Testis (tissue), 3 donors: ENCODE data around the gene SPAG6. TPM values are rescaled to one million over a fixed set of nuclear protein-coding genes. Genes with fewer than 3 reads are reported as not detected.

ENCODE experiments used
- DNase-seq: peaks from one replicate; pipeline ENCODE4 v3.0.0-alpha.2; 2019
- H3K27ac ChIP-seq, 2 donors: fragments of 200-600 bp; sonication (generic); one replicate each; pipeline ENCODE4 v1.5.1; 2019
- H3K27me3 ChIP-seq: fragments of 200-600 bp; sonication (generic); one replicate; pipeline ENCODE4 v1.5.1; 2019
- H3K36me3 ChIP-seq: fragments of 200-600 bp; sonication (generic); one replicate; pipeline ENCODE4 v1.5.1; 2017; ENCODE audit warnings: low read depth; ENCODE audit errors: missing control alignments
- H3K4me1 ChIP-seq: fragments of 200-600 bp; sonication (generic); one replicate; pipeline ENCODE4 v1.5.1; 2019
- H3K4me3 ChIP-seq, 2 donors: fragments of 200-600 bp; sonication (generic); one replicate each; pipeline ENCODE4 v1.5.1; 2017 to 2019
- H3K9me3 ChIP-seq: fragments of 200-600 bp; sonication (generic); one replicate; pipeline ENCODE4 v1.5.1; 2017
- CTCF ChIP-seq, 3 experiments: fragments of 450-650 bp in 2 of 3; fragments of 200-600 bp in 1 of 3; sonication (generic) in 1 of 3; IDR thresholded peaks; one replicate each; pipeline ENCODE4 v1.5.1; 2016 to 2019; ENCODE audit warnings: antibody characterized with exemption in 3 of 3, mild to moderate bottlenecking in 2 of 3, moderate library complexity in 1 of 3
- POLR2A ChIP-seq: fragments of 450-650 bp; IDR thresholded peaks from one replicate; pipeline ENCODE4 v1.6.1; 2017; ENCODE audit warnings: antibody characterized with exemption, mild to moderate bottlenecking, moderate library complexity
- WGBS, 2 donors: methylation state at CpG; one replicate each; pipeline ENCODE4 v1.1.5; 2018; 5-methylcytosine and 5-hydroxymethylcytosine counted together
- intact Hi-C: fragments of 100-400 bp; cut with DNase I; formaldehyde crosslinking; loops from one replicate; pipeline ENCODE4 v1.15.1; 2023; ENCODE audit warnings: low total_unique reads
- polyA plus RNA-seq: library from polyadenylated mRNA; stranded (reverse); fragments of 350-450 nt; fragmentation: Illumina TruSeq; extraction: RNeasy Lipid Tissue Mini Kit (QIAGEN cat#74804); gene quantifications from one replicate; pipeline ENCODE4 v1.2.3, GENCODE V29; 2014; ENCODE audit warnings: low read depth, low replicate concordance; ENCODE audit not compliant: insufficient read depth
- total RNA-seq, 2 donors: library from RNA; depleted of rRNA; stranded (reverse); fragments of >200 nt; gene quantifications; one replicate each; pipeline ENCODE4 v1.2.3, GENCODE V29; 2016

The SPAG6 gene
- total and polyA plus RNA-seq, 3 donors from 2014 or later: 77.4 to 258 (median 103) TPM

GRCh38 chr10:22340329-22341189 is 4.7 kb upstream of the SPAG6 start:
- H3K36me3 ChIP-seq: no peaks in the 10 kb centered on the region
- peak overlapping the region; percentile 84 to 94 for H3K4me3 ChIP-seq
- peak; percentile 82 for DNase-seq
- no peak for TF ChIP-seq CTCF (IDR thresholded peaks at IDR 0.05)
- no peak for TF ChIP-seq POLR2A
- H3K9me3 ChIP-seq: no peaks in the 10 kb centered on the region
- 0 to 2% methylated on average over 16 to 87 of the region's 98 CpGs for WGBS, 2 donors
- H3K27me3 ChIP-seq: no peaks in the 10 kb centered on the region
- H3K4me1 ChIP-seq: peaks cover 11% of the 10 kb centered on the region
- intact Hi-C loops: loop anchor here (10.0 kb wide), 1 partner anchor 94 kb away; no protein-coding TSS in a partner anchor
- peak overlapping the region; percentile 98 to 99 for H3K27ac ChIP-seq

- no peak for DNase-seq
- Histone ChIP-seq H3K4me3 (peak overlapping the region; percentile 84 to 94), H3K36me3 (no peaks in the 10 kb centered on the region), H3K4me1 (peaks cover 11% of the 10 kb centered on the region), H3K9me3 (no peaks in the 10 kb centered on the region), H3K27me3 (no peaks in the 10 kb centered on the region), H3K27ac (peak overlapping the region; percentile 98 to 99)
- intact Hi-C loops: loop anchor here (10.0 kb wide), 1 partner anchor 93 kb away; no protein-coding TSS in a partner anchor
- TF ChIP-seq POLR2A: no peak
- TF ChIP-seq CTCF (IDR thresholded peaks at IDR 0.05): no peak
- WGBS, 2 donors: 5 to 10% methylated on average over 28 to 40 of the region's 40 CpGs
These were observed 3.9 kb upstream of the SPAG6 start for GRCh38 chr10:22341190-22341925.

- no peaks in the 10 kb centered on the region for H3K36me3 ChIP-seq
- H3K9me3 ChIP-seq: no peaks in the 10 kb centered on the region
- H3K4me1 ChIP-seq: peaks cover 11% of the 10 kb centered on the region
- DNase-seq: no peak
- H3K4me3 ChIP-seq: peak overlapping the region in 1 of 2 donors; percentile 94
- WGBS, 2 donors: 29 to 44% methylated on average over 3 of the region's 3 CpGs
- TF ChIP-seq POLR2A (no peak), CTCF (IDR thresholded peaks at IDR 0.05) (no peak)
- peak overlapping the region in 1 of 2 donors; percentile 99 for H3K27ac ChIP-seq
- intact Hi-C loops: loop anchor here (10.0 kb wide), 1 partner anchor 93 kb away; no protein-coding TSS in a partner anchor
- no peaks in the 10 kb centered on the region for H3K27me3 ChIP-seq
These were observed 3.4 kb upstream of the SPAG6 start for GRCh38 chr10:22341926-22342196.

GRCh38 chr10:22342421-22342820 is 2.9 kb upstream of the SPAG6 start:
- Histone ChIP-seq H3K36me3 (no peaks in the 10 kb centered on the region), H3K27ac (no peak overlapping the region), H3K27me3 (no peaks in the 10 kb centered on the region), H3K4me3 (no peak overlapping the region), H3K9me3 (no peaks in the 10 kb centered on the region), H3K4me1 (peaks cover 11% of the 10 kb centered on the region)
- 52 to 54% methylated on average over 3 of the region's 3 CpGs for WGBS, 2 donors
- intact Hi-C loops: loop anchor here (10.0 kb wide), 1 partner anchor 92 kb away; no protein-coding TSS in a partner anchor
- TF ChIP-seq POLR2A (no peak), CTCF (IDR thresholded peaks at IDR 0.05) (no peak)
- DNase-seq: no peak
